Ramos (cell line): ENCODE measurements around the gene RAB26.
"Not testable (repeated sequence)": the region's sequence is repeated elsewhere in the genome, so short reads cannot be mapped to it uniquely, and the experiment has no call there.

Source experiments
- in situ Hi-C: fragments of 300-500 bp; cut with MboI; formaldehyde crosslinking; loops from one replicate; pipeline ENCODE4 v1.14.3; 2022; ENCODE audit warnings: low sequenced_read_pairs; ENCODE audit not compliant: unreplicated experiment

Gene RAB26

GRCh38 chr16:2194166-2194834 lies 45.9 kb downstream of the RAB26 start:
- in situ Hi-C loops = no loop called here

DNA sequence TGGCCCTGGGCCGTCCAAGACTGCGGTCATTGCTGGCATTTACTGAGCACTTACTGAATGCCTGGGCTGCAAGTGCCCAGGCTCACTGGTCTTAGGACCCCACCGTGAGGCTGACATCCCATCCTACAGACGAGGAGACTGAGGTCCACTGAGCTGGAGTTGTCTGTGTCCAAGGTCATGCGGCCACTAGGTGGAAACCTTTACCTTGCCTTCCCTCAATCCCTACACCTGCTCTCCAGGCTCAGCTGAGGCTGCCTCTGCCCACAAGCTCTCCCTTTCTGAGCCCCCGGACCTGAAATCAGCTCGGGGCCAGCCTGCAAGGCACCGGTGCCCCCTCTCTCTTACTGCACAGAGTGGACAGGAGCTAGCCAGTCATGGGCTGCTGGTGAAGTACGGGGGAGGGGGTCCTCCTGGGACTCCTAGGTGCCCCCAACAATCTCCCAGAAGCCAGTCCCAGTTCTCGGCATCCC lies 46.5 kb downstream of the RAB26 start:
- in situ Hi-C loops = no loop called here

GRCh38 chr16:2195322-2196161 lies 47.1 kb downstream of the RAB26 start:
- in situ Hi-C loops = no loop called here

DNA sequence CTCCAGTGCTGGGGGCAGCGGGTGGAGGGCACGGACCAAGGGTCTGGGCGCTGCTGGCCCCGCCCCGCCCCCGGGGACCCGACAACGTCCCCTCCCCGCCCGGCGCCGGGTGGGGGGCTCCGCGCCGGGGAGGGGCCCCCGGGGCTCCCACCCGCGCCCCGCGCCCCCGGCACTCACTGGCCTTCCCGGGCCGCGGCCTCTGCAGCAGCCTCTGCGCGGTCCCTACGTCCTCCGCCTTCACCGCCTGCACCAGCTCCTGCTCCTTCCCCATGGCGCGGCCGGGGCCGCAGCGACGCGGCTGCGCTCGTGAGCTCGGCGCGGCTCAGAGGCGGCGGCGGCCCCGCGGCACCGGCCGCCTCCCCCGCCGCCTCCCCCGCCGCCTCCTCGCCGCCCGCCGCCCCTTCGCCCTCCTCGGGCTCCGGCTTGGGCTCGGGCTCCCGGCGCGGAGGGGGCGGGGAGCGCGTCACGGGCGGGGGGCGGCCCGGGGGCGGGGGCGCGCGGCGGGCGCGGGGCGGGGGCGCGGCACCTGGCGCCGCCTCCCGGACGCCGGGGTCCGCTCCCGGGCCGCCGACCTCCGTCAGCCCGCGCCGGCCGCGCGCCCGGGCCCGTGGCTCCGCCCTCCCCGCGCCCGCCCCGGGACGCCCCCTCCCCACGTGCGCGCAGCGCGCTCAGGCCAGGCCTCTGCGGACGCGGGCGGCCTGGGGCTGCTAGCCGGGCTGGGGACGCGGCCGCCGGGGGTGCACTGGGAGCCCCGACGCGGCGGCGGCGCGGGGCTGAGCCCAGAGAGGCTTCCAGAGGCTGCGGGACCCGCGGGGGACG lies 47.9 kb downstream of the RAB26 start, which contains the start of gene CASKIN1:
Gene CASKIN1 (minus strand): TSS at position 444 of the 819 bp plus-strand sequence. CDS start 173 bp downstream, at position 271.
- in situ Hi-C loops = no loop called here

- in situ Hi-C loops = no loop called here
Observed at GRCh38 chr16:2196981-2197511, 48.6 kb downstream of the RAB26 start.

DNA sequence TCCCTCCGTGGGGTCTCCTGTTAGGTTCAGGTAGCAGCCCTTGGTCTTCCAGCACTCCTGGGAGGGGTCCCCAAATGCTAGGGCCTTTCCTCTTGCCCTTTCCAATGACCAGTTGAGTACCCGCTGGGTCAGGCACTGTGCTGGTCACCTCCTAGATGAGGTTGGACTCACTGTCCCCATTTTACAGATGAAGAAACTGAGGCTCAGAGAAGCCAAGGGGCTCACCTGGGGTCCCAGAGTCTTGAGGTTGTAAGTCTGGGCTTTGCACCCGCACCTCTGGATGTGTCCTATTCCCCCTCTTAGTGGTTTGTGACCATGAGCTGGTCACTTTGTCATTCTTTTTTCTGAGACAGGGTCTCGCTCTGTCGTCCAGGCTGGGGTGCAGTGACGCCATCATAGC lies 49.3 kb downstream of the RAB26 start:
- in situ Hi-C loops = no loop called here

GRCh38 chr16:2198283-2198682 lies 49.9 kb downstream of the RAB26 start:
- in situ Hi-C loops = no loop called here

- in situ Hi-C loops = no loop called here
Observed at GRCh38 chr16:2199095-2199494, 50.7 kb downstream of the RAB26 start.

- in situ Hi-C loops = no loop called here
Observed at GRCh38 chr16:2199621-2200139, 51.3 kb downstream of the RAB26 start.

DNA sequence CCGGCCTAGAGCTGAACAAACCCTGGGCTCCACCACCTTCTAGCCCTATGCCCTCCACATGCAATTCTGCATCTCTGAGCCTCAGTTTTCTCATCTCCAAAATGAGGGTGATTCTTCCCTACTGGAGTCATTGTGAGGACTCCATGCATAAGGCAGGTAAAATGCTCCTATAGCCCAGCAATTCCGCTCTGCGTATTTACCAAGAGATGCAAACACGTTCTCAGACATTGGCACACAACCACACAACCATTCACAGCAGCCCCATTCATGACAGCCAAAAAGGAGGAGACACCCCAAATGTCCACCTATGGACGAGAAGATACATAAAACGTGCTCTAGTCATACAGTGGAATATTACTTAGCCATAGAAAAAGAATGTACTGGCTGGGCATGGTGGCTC lies 51.9 kb downstream of the RAB26 start:
- in situ Hi-C loops = no loop called here

DNA sequence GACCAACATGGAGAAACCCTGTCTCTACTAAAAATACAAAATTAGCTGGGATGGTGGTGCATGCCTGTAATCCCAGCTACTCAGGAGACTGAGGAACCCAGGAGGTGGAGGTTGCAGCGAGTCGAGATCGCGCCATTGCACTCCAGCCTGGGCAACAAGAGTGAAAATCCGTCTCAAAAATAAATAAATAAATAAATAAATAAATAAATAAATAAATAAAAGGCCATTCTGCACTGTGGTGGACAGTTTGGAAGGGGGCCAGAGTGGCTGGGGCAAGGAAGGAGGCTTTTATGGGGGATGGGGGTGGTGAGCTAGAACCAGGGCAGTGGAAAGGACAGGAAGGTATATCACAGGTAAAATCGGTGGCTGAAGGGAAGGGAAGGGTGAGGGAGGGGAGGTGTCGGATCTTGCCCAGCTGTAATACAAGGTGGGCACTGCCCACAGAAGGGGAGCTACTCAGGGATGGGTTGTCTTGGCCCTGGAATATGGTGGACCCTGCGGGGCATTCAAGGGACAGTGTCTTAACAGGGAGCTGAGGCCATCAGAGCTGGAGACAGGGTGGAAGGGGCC lies 54.8 kb downstream of the RAB26 start:
- in situ Hi-C loops = not testable (repeated sequence)
